MM.1S (cell line): ENCODE data around the gene TMEM125.

Experiments
- DNase-seq: peaks from one replicate; pipeline ENCODE4 v3.0.0-alpha.2; 2015
- H2AFZ ChIP-seq: fragments of 300-600 bp; sonication (generic); 2 replicates; pipeline ENCODE4 v1.6.0; 2016; ENCODE audit warnings: antibody characterized with exemption, low read length
- H3F3A ChIP-seq: fragments of 300-600 bp; sonication (generic); 2 replicates; pipeline ENCODE4 v1.6.1; 2016; ENCODE audit warnings: mild to moderate bottlenecking, antibody characterized with exemption, low read length, moderate library complexity, mixed read lengths; ENCODE audit not compliant: insufficient read depth
- H3K27ac ChIP-seq: fragments of 300-600 bp; sonication (generic); 2 replicates; pipeline ENCODE4 v1.5.1; 2016; ENCODE audit warnings: mild to moderate bottlenecking, low read length
- H3K27me3 ChIP-seq: fragments of 300-600 bp; sonication (generic); replicated peaks from 2 replicates; pipeline ENCODE4 v1.6.0; 2016; ENCODE audit warnings: low read length; ENCODE audit not compliant: insufficient read depth
- H3K36me3 ChIP-seq: fragments of 300-600 bp; sonication (generic); replicated peaks from 2 replicates; pipeline ENCODE4 v1.6.1; 2016; ENCODE audit warnings: mild to moderate bottlenecking, low read length, mixed read lengths; ENCODE audit not compliant: insufficient read depth
- H3K4me1 ChIP-seq: fragments of 300-600 bp; sonication (generic); 2 replicates; pipeline ENCODE4 v1.6.1; 2016; ENCODE audit warnings: low read length, mixed read lengths
- H3K4me2 ChIP-seq: fragments of 300-600 bp; sonication (generic); 2 replicates; pipeline ENCODE4 v1.6.0; 2016; ENCODE audit warnings: low read depth, low read length
- H3K4me3 ChIP-seq: fragments of 300-600 bp; sonication (generic); 2 replicates; pipeline ENCODE4 v1.5.1; 2016; ENCODE audit warnings: low read length, mixed read lengths
- H3K79me2 ChIP-seq: fragments of 300-600 bp; sonication (generic); 2 replicates; pipeline ENCODE4 v1.6.1; 2016; ENCODE audit warnings: mixed run types, low read length, mixed read lengths
- H3K9ac ChIP-seq: fragments of 300-600 bp; sonication (generic); 2 replicates; pipeline ENCODE4 v1.6.1; 2016; ENCODE audit warnings: low read length, mixed read lengths
- H3K9me2 ChIP-seq: fragments of 300-600 bp; sonication (generic); replicated peaks from 2 replicates; pipeline ENCODE4 v1.6.1; 2016; ENCODE audit warnings: mild to moderate bottlenecking, low read length, mixed read lengths; ENCODE audit not compliant: insufficient read depth
- H3K9me3 ChIP-seq: fragments of 300-600 bp; sonication (generic); replicated peaks from 2 replicates; pipeline ENCODE4 v1.6.1; 2016; ENCODE audit warnings: mild to moderate bottlenecking, low read length, mixed read lengths; ENCODE audit not compliant: insufficient read depth
- H4K20me1 ChIP-seq: fragments of 300-600 bp; sonication (generic); 2 replicates; pipeline ENCODE4 v1.6.1; 2016; ENCODE audit warnings: mild to moderate bottlenecking, low read length, moderate library complexity, mixed read lengths; ENCODE audit not compliant: insufficient read depth
- CTCF ChIP-seq: fragments of 300-600 bp; sonication (generic); IDR thresholded peaks from 2 replicates; pipeline ENCODE4 v1.5.1; 2016; ENCODE audit warnings: antibody characterized with exemption, low read length, mixed read lengths
- EZH2 ChIP-seq: fragments of 300-600 bp; sonication (generic); optimal IDR thresholded peaks from 2 replicates; pipeline ENCODE3; 2017; ENCODE audit warnings: low read depth, mild to moderate bottlenecking, antibody characterized with exemption, low read length, mixed read lengths
- EZH2phosphoT487 ChIP-seq: fragments of 300-600 bp; sonication (generic); IDR thresholded peaks from 2 replicates; pipeline ENCODE4 v1.6.1; 2018; ENCODE audit warnings: antibody characterized with exemption, low read length

The TMEM125 gene

GRCh38 chr1:43253876-43254275 is 15.9 kb upstream of the TMEM125 start:
- Histone ChIP-seq H3K9ac (no peak overlapping the region), H3K4me3 (no peak overlapping the region), H2AFZ (no peak overlapping the region), H3K9me2 (no peaks in the 10 kb centered on the region), H3K4me1 (no peaks in the 10 kb centered on the region), H3K36me3 (no peaks in the 10 kb centered on the region), H3K27me3 (no peaks in the 10 kb centered on the region), H4K20me1 (no peaks in the 10 kb centered on the region), H3F3A (no peaks in the 10 kb centered on the region), H3K27ac (no peak overlapping the region), H3K9me3 (no peaks in the 10 kb centered on the region), H3K79me2 (no peaks in the 10 kb centered on the region), H3K4me2 (no peak overlapping the region)
- no peak for DNase-seq
- TF ChIP-seq EZH2phosphoT487 (no peak), EZH2 (no peak), CTCF (no peak)

- H3K4me1 ChIP-seq: no peaks in the 10 kb centered on the region
- no peak overlapping the region for H3K4me2 ChIP-seq
- no peak for TF ChIP-seq EZH2
- no peak for TF ChIP-seq CTCF
- no peak for TF ChIP-seq EZH2phosphoT487
- no peaks in the 10 kb centered on the region for H3K79me2 ChIP-seq
- H3K4me3 ChIP-seq: no peak overlapping the region
- no peaks in the 10 kb centered on the region for H3F3A ChIP-seq
- DNase-seq: no peak
- H2AFZ ChIP-seq: no peak overlapping the region
- H3K27ac ChIP-seq: no peak overlapping the region
- no peaks in the 10 kb centered on the region for H3K36me3 ChIP-seq
- H3K9me3 ChIP-seq: no peaks in the 10 kb centered on the region
- H3K9ac ChIP-seq: no peak overlapping the region
- H3K9me2 ChIP-seq: no peaks in the 10 kb centered on the region
- H4K20me1 ChIP-seq: no peaks in the 10 kb centered on the region
- H3K27me3 ChIP-seq: no peaks in the 10 kb centered on the region
Observed at GRCh38 chr1:43255438-43256210, 14.2 kb upstream of the TMEM125 start.

- H3K27ac ChIP-seq: no peak overlapping the region
- H3K4me1 ChIP-seq: no peaks in the 10 kb centered on the region
- H4K20me1 ChIP-seq: no peaks in the 10 kb centered on the region
- no peak overlapping the region for H2AFZ ChIP-seq
- no peaks in the 10 kb centered on the region for H3K27me3 ChIP-seq
- no peaks in the 10 kb centered on the region for H3K79me2 ChIP-seq
- no peak overlapping the region for H3K9ac ChIP-seq
- DNase-seq: no peak
- no peak overlapping the region for H3K4me3 ChIP-seq
- no peaks in the 10 kb centered on the region for H3F3A ChIP-seq
- TF ChIP-seq EZH2 (no peak), CTCF (no peak), EZH2phosphoT487 (no peak)
- no peaks in the 10 kb centered on the region for H3K36me3 ChIP-seq
- H3K9me2 ChIP-seq: no peaks in the 10 kb centered on the region
- H3K9me3 ChIP-seq: no peaks in the 10 kb centered on the region
- H3K4me2 ChIP-seq: no peak overlapping the region
Observed at GRCh38 chr1:43256675-43257570, 12.9 kb upstream of the TMEM125 start.
